Gastrocnemius medialis (tissue), 4 donors: Measurements from ENCODE around the gene SLC24A3.

ENCODE experiments used
- CTCF ChIP-seq, 5 experiments: fragments of 450-650 bp in 3 of 5; fragments of 200-600 bp in 2 of 5; sonication (generic) in 2 of 5; IDR thresholded peaks in 4 of 5; conservative IDR thresholded peaks in 1 of 5; 1 replicate in 4 of 5; 2 replicates in 1 of 5; pipeline ENCODE4 v1.5.1; 2016 to 2019; ENCODE audit warnings: antibody characterized with exemption in 5 of 5, mild to moderate bottlenecking in 3 of 5, moderate library complexity in 3 of 5
- POLR2A ChIP-seq, 2 donors: fragments of 450-650 bp; IDR thresholded peaks; one replicate each; pipeline ENCODE4 v1.6.1; 2017; ENCODE audit warnings: antibody characterized with exemption in 2 of 2, mild to moderate bottlenecking in 2 of 2, moderate library complexity in 2 of 2

- TF ChIP-seq POLR2A (IDR thresholded peaks at IDR 0.05) (no peak), CTCF (IDR thresholded peaks at IDR 0.05 in 4 of 5, conservative IDR thresholded peaks at IDR 0.05 in 1 of 5) (no peak)
These were observed 236.2 kb downstream of the SLC24A3 start for GRCh38 chr20:19448632-19449031.
